Measurements from ENCODE around the gene PHACTR1. TPM values are rescaled to one million over a fixed set of nuclear protein-coding genes. Genes with fewer than 3 reads are reported as not detected.
A peak's percentile ranks its signal among the peaks of the same experiment; 100 is the strongest.

Gene PHACTR1
- total and polyA plus RNA-seq, 4 donors: 0.31 to 1.5 (median 0.79) TPM

GRCh38 chr6:13314806-13315205 is 598.2 kb downstream of the PHACTR1 start:
- Histone ChIP-seq H3K9me3 (ENCODE audit: control insufficient read depth in 4 of 4, low read length in 3 of 4) (no peaks in the 10 kb centered on the region), H3K36me3 (ENCODE audit: control insufficient read depth in 4 of 4, insufficient read depth in 3 of 4, low read depth in 1 of 4, low read length in 3 of 4) (peaks cover 7 to 38% (median 25%) of the 10 kb centered on the region in 4 donors), H3K9ac (ENCODE audit: low read depth in 1 of 2, low read length in 2 of 2) (no peak overlapping the region), H3K27ac (ENCODE audit: low read depth in 1 of 2, low read length in 2 of 2) (no peak overlapping the region), H3K4me1 (ENCODE audit: control insufficient read depth in 4 of 4, insufficient read depth in 4 of 4, low read length in 3 of 4) (peaks cover 0 to 2% (median 0%) of the 10 kb centered on the region in 4 donors), H3K27me3 (ENCODE audit: control insufficient read depth in 4 of 4, insufficient read depth in 4 of 4, low read length in 3 of 4) (no peaks in the 10 kb centered on the region), H3K4me3 (ENCODE audit: low read depth in 1 of 3, low read length in 3 of 3) (no peak overlapping the region)
- DNase-seq (ENCODE audit: low spot score): peak; percentile 8
- TF ChIP-seq HNF4A (conservative IDR thresholded peaks at IDR 0.05) (no peak), ATF3 (IDR thresholded peaks at IDR 0.05) (no peak), CTCF (IDR thresholded peaks at IDR 0.05; ENCODE audit: low read depth, low read length, missing input control) (no peak), SP1 (IDR thresholded peaks at IDR 0.05) (no peak), HNF4G (IDR thresholded peaks at IDR 0.05) (no peak), YY1 (IDR thresholded peaks at IDR 0.05) (no peak), FOXA1 (IDR thresholded peaks at IDR 0.05) (no peak), FOXA2 (IDR thresholded peaks at IDR 0.05) (no peak), RXRA (IDR thresholded peaks at IDR 0.05) (no peak), TAF1 (conservative IDR thresholded peaks at IDR 0.05) (no peak), RAD21 (IDR thresholded peaks at IDR 0.05) (no peak), GABPA (IDR thresholded peaks at IDR 0.05 in 1 of 2, conservative IDR thresholded peaks at IDR 0.05 in 1 of 2) (no peak), MAX (IDR thresholded peaks at IDR 0.05) (no peak), ZBTB33 (IDR thresholded peaks at IDR 0.05) (no peak), REST (IDR thresholded peaks at IDR 0.05) (no peak), EGR1 (IDR thresholded peaks at IDR 0.05; ENCODE audit: low read depth in 2 of 2) (no peak), JUND (IDR thresholded peaks at IDR 0.05) (no peak), NR2F2 (IDR thresholded peaks at IDR 0.05) (no peak)

Data from liver (tissue), 9 donors.